Upper lobe of left lung (tissue), 4 donors: ENCODE results near the gene ZFR.

ENCODE experiments used
- POLR2A ChIP-seq, 4 donors: fragments of 450-650 bp; IDR thresholded peaks; one replicate each; pipeline ENCODE4 v1.5.1; 2016 to 2017; ENCODE audit warnings: antibody characterized with exemption in 4 of 4, mild to moderate bottlenecking in 2 of 4
- TF ChIP-seq, protein P1 (sequence below), 6 experiments: fragments of 450-650 bp in 4 of 6; fragments of 200-600 bp in 2 of 6; sonication (generic) in 2 of 6; IDR thresholded peaks; one replicate each; pipeline ENCODE4 v1.5.1; 2016 to 2019; ENCODE audit warnings: antibody characterized with exemption in 6 of 6

DNA sequence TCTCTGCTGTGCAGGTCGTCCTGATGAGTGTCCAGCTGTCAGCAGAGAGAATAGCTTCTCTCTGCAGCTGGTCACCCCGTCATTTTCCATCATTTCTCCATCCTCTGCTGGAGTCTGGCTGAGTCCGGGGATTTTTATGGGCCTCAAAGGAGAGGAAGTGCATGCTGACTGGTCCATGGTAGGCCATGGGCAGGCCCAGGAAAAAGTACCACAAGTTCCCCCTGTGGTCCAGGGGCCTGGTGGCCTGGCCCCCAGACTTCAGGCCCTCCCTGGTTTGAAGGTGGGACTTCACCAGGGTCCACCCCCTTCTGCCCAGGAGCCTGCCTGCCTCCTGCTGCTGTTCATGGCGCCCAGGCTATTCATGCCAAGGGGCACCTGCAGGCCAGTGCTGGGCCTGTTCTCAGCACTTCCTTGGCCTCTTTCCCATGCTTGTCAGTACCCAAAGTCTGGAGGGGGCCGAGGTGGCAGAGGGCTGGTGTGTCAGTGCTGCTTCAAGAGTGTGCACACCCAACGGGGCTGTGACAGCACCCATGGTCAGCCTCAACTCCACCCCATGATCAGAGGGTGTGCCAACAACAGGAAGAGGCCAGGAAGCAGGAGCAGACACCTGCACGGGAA, 124.5 kb downstream of the ZFR start:
- TF ChIP-seq POLR2A (IDR thresholded peaks at IDR 0.05), result no peak
- TF ChIP-seq, protein P1, sequence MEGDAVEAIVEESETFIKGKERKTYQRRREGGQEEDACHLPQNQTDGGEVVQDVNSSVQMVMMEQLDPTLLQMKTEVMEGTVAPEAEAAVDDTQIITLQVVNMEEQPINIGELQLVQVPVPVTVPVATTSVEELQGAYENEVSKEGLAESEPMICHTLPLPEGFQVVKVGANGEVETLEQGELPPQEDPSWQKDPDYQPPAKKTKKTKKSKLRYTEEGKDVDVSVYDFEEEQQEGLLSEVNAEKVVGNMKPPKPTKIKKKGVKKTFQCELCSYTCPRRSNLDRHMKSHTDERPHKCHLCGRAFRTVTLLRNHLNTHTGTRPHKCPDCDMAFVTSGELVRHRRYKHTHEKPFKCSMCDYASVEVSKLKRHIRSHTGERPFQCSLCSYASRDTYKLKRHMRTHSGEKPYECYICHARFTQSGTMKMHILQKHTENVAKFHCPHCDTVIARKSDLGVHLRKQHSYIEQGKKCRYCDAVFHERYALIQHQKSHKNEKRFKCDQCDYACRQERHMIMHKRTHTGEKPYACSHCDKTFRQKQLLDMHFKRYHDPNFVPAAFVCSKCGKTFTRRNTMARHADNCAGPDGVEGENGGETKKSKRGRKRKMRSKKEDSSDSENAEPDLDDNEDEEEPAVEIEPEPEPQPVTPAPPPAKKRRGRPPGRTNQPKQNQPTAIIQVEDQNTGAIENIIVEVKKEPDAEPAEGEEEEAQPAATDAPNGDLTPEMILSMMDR (IDR thresholded peaks at IDR 0.05), result no peak
